IMR-90 (cell line): ENCODE measurements around the gene DSC3. TPM values are rescaled to one million over a fixed set of nuclear protein-coding genes. Genes with fewer than 3 reads are reported as not detected.

ENCODE experiments used
- ATAC-seq: fragments of 200-7000 bp; cut with Tn5 transposase; 2 replicates; pipeline ENCODE4 v1.9.1; 2020; ENCODE audit warnings: low read depth, mild to moderate bottlenecking, moderate library complexity
- BruUV-seq: library from RNA; stranded (reverse); fragments of 400-500 nt; replicated peaks from 2 replicates; lab custom pipeline; 2021; lab: Mats Ljungman, UMichigan
- CTCF ChIA-PET: fragments of 300-600 bp; formaldehyde crosslinking; extraction: SDS; loops from one replicate; lab custom pipeline; 2021; ENCODE audit warnings: antibody characterized with exemption; lab: Yijun Ruan, JAX
- POLR2A ChIA-PET: fragments of 300-600 bp; sonication (Branson Sonifier 250); formaldehyde crosslinking; loops from one replicate; lab custom pipeline; 2022; ENCODE audit warnings: antibody characterized with exemption; ENCODE audit not compliant: unreplicated experiment; lab: Charles Lee
- DNase-seq: peaks from one replicate; pipeline ENCODE4 v3.0.0; 2013
- H2AFZ ChIP-seq: replicated peaks from 2 replicates; pipeline ENCODE3; 2013; ENCODE audit warnings: low read length, mild to moderate bottlenecking; ENCODE audit not compliant: poor library complexity
- H2AK5ac ChIP-seq: 2 replicates; pipeline ENCODE4 v1.6.1; 2013; ENCODE audit warnings: low read depth, low read length, inconsistent platforms
- H2AK9ac ChIP-seq: replicated peaks from 2 replicates; pipeline ENCODE3; 2013; ENCODE audit warnings: mild to moderate bottlenecking, low read depth, low read length, moderate library complexity; ENCODE audit not compliant: poor library complexity
- H2BK120ac ChIP-seq: 2 replicates; pipeline ENCODE4 v1.6.1; 2013; ENCODE audit warnings: low read depth, low read length, inconsistent platforms
- H2BK15ac ChIP-seq: 3 replicates; pipeline ENCODE4 v1.6.1; 2013; ENCODE audit warnings: low read depth, low read length, inconsistent platforms
- H2BK20ac ChIP-seq: 2 replicates; pipeline ENCODE4 v1.6.1; 2013; ENCODE audit warnings: low read depth, mild to moderate bottlenecking, inconsistent platforms, low read length, moderate library complexity
- H2BK5ac ChIP-seq: 2 replicates; pipeline ENCODE4 v1.6.1; 2013; ENCODE audit warnings: mild to moderate bottlenecking, low read depth, low read length, inconsistent platforms; ENCODE audit not compliant: poor library complexity, severe bottlenecking
- H3K14ac ChIP-seq: replicated peaks from 2 replicates; pipeline ENCODE4 v1.6.1; 2013; ENCODE audit warnings: low read depth, low read length, inconsistent platforms
- H3K18ac ChIP-seq: 2 replicates; pipeline ENCODE4 v1.6.1; 2013; ENCODE audit warnings: low read depth, low read length, control low read depth
- H3K23ac ChIP-seq: 2 replicates; pipeline ENCODE4 v1.6.1; 2013; ENCODE audit warnings: low read depth, low read length, inconsistent platforms
- H3K27ac ChIP-seq: 2 replicates; pipeline ENCODE4 v1.5.1; 2013; ENCODE audit warnings: mild to moderate bottlenecking, control low read depth, low read length; ENCODE audit not compliant: insufficient read depth
- H3K27me3 ChIP-seq: 2 replicates; pipeline ENCODE4 v1.6.1; 2013; ENCODE audit warnings: low read length; ENCODE audit not compliant: control insufficient read depth, insufficient read depth
- H3K36me3 ChIP-seq: 2 replicates; pipeline ENCODE4 v1.6.1; 2013; ENCODE audit warnings: low read length, mixed read lengths; ENCODE audit not compliant: control insufficient read depth, insufficient read depth
- H3K4ac ChIP-seq: 2 replicates; pipeline ENCODE4 v1.6.1; 2013; ENCODE audit warnings: low read depth, low read length, inconsistent platforms
- H3K4me1 ChIP-seq: 2 replicates; pipeline ENCODE4 v1.6.1; 2013; ENCODE audit warnings: low read length, mixed read lengths; ENCODE audit not compliant: control insufficient read depth, insufficient read depth
- H3K4me2 ChIP-seq: 2 replicates; pipeline ENCODE4 v1.6.1; 2013; ENCODE audit warnings: low read depth, mild to moderate bottlenecking, control low read depth, low read length, moderate library complexity
- H3K4me3 ChIP-seq: 2 replicates; pipeline ENCODE4 v1.5.1; 2013; ENCODE audit warnings: low read depth, mild to moderate bottlenecking, control low read depth, low read length, moderate library complexity; ENCODE audit not compliant: insufficient read depth
- H3K56ac ChIP-seq: 2 replicates; pipeline ENCODE4 v1.6.1; 2013; ENCODE audit warnings: low read length, inconsistent platforms; ENCODE audit not compliant: insufficient read depth; ENCODE audit errors: extremely low read depth
- H3K79me1 ChIP-seq, 2 experiments: 2 replicates each; pipeline ENCODE4 v1.6.1; 2013; ENCODE audit warnings: low read length in 2 of 2, inconsistent platforms in 1 of 2, low read depth in 1 of 2
- H3K9ac ChIP-seq: 2 replicates; pipeline ENCODE4 v1.6.1; 2013; ENCODE audit warnings: low read depth, low read length, control low read depth
- H3K9me1 ChIP-seq: 2 replicates; pipeline ENCODE4 v1.6.1; 2013; ENCODE audit warnings: low read length, inconsistent platforms; ENCODE audit not compliant: insufficient read depth
- H3K9me3 ChIP-seq: 2 replicates; pipeline ENCODE4 v1.6.1; 2013; ENCODE audit warnings: low read length; ENCODE audit not compliant: control insufficient read depth, insufficient read depth
- H4K20me1 ChIP-seq: 2 replicates; pipeline ENCODE4 v1.6.1; 2013; ENCODE audit warnings: low read length, inconsistent platforms; ENCODE audit not compliant: insufficient read depth
- H4K5ac ChIP-seq: 2 replicates; pipeline ENCODE4 v1.6.1; 2013; ENCODE audit warnings: mild to moderate bottlenecking, low read depth, low read length, control low read depth
- H4K8ac ChIP-seq, 2 experiments: 2 replicates each; pipeline ENCODE4 v1.6.1; 2013; ENCODE audit warnings: low read depth in 2 of 2, low read length in 2 of 2, control low read depth in 1 of 2, inconsistent platforms in 1 of 2
- H4K91ac ChIP-seq: 2 replicates; pipeline ENCODE4 v1.6.1; 2013; ENCODE audit warnings: low read depth, low read length, inconsistent platforms; ENCODE audit not compliant: insufficient read depth
- MAFK ChIP-seq: IDR thresholded peaks from 2 replicates; pipeline ENCODE4 v1.6.1; 2012; ENCODE audit warnings: low read depth, low read length, improper control_type of control experiment
- MXI1 ChIP-seq: IDR thresholded peaks from 2 replicates; pipeline ENCODE4 v1.6.1; 2012; ENCODE audit warnings: low read depth, mild to moderate bottlenecking, low read length, moderate library complexity, borderline replicate concordance
- NFE2L2 ChIP-seq: fragments of 150-350 bp; IDR thresholded peaks from 2 replicates; pipeline ENCODE4 v1.6.1; 2016; ENCODE audit warnings: low read depth, mild to moderate bottlenecking, low read length
- RCOR1 ChIP-seq: IDR thresholded peaks from 2 replicates; pipeline ENCODE4 v1.6.1; 2012; ENCODE audit warnings: mild to moderate bottlenecking, low read length, improper control_type of control experiment; ENCODE audit not compliant: insufficient replicate concordance
- SMC3 ChIP-seq: fragments of 150-350 bp; IDR thresholded peaks from 2 replicates; pipeline ENCODE4 v1.6.1; 2016; ENCODE audit warnings: low read depth, mild to moderate bottlenecking, antibody characterized with exemption, low read length, moderate library complexity
- WGBS, 2 experiments: methylation state at CpG; one replicate each; pipeline versions ENCODE4 v1.1.5 to v1.1.7; 2013; ENCODE audit warnings: missing lambda C conversion rate in 2 of 2; ENCODE audit not compliant: insufficient read length in 1 of 2; ENCODE audit errors: extremely low coverage in 2 of 2; 5-methylcytosine and 5-hydroxymethylcytosine counted together
- dilution Hi-C: fragments of 300-500 bp; cut with HindIII; formaldehyde crosslinking; loops from one replicate; pipeline ENCODE4 v1.14.3; 2018; ENCODE audit warnings: low sequenced_read_pairs; ENCODE audit not compliant: unreplicated experiment
- in situ Hi-C: fragments of 300-500 bp; cut with MboI; formaldehyde crosslinking; loops from 3 replicates; pipeline ENCODE4 v1.14.3; 2019; ENCODE audit warnings: low sequenced_read_pairs, inconsistent platforms, mixed read lengths
- intact Hi-C: fragments of 100-400 bp; cut with micrococcal nuclease; formaldehyde crosslinking; loops from 2 replicates; pipeline ENCODE4 v1.10.0; 2022
- polyA plus RNA-seq, 3 experiments: library from polyadenylated mRNA; depleted of rRNA; stranded (reverse); fragments of >200 nt; gene quantifications; 2 replicates each; pipeline ENCODE4 v1.2.3, GENCODE V29; 2012; ENCODE audit warnings: low replicate concordance in 1 of 3
- total RNA-seq: library from RNA; depleted of rRNA; stranded (reverse); fragments of >200 nt; gene quantifications from 2 replicates; pipeline ENCODE4 v1.2.3, GENCODE V29; 2012
- TF ChIP-seq, protein P1 (sequence below): conservative IDR thresholded peaks from 2 replicates; pipeline ENCODE4 v1.5.1; 2012; ENCODE audit warnings: mild to moderate bottlenecking, low read depth, low read length, improper control_type of control experiment

Gene DSC3
- total and polyA plus RNA-seq, 2 of the 4 experiments (the other 2 are of a cell fraction): under 0.01 to 0.09 TPM

DNA sequence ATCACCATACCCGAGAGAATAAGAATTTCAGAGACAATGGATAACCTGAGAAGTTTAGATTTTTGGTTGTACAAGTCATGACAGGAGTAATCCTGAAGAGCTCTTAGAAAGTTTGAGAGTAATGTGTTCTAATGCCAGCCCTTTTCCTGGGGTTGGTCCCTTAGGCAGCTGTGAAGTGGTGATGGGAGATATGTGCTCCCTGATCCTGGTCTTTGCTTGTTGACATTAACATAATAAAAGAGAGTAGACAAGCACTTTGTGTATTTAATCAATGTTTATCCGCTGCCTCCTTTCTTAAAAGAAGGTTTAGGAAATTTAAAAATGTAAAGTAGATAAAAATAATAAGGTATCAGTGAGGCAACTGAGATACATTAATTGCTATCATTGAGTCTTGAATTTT lies 13.8 kb upstream of the DSC3 start:
- H3K4me2 ChIP-seq: no peak overlapping the region
- H3K4me3 ChIP-seq: no peak overlapping the region
- no peak overlapping the region for H4K8ac ChIP-seq
- H2BK15ac ChIP-seq: no peak overlapping the region
- no peak overlapping the region for H2BK20ac ChIP-seq
- H3K4me1 ChIP-seq: no peaks in the 10 kb centered on the region
- ChIA-PET CTCF (no interaction called here), POLR2A (no interaction called here)
- no peaks in the 10 kb centered on the region for H4K20me1 ChIP-seq
- no peak overlapping the region for H3K14ac ChIP-seq
- DNase-seq: no peak
- no peak overlapping the region for H2AK9ac ChIP-seq
- ATAC-seq: no peak
- H2AK5ac ChIP-seq: no peak overlapping the region
- H4K91ac ChIP-seq: no peak overlapping the region
- no peaks in the 10 kb centered on the region for H3K27me3 ChIP-seq
- H3K9me3 ChIP-seq: no peaks in the 10 kb centered on the region
- no CpG with 5 or more reads among the region's 2 CpGs for WGBS, 2 experiments
- intact Hi-C loops (no loop called here), dilution Hi-C loops (no loop called here), in situ Hi-C loops (no loop called here)
- H2AFZ ChIP-seq: no peak overlapping the region
- H4K5ac ChIP-seq: no peak overlapping the region
- no peak overlapping the region for H2BK5ac ChIP-seq
- BruUV-seq: no TSS peak
- no peak overlapping the region for H3K27ac ChIP-seq
- H2BK120ac ChIP-seq: no peak overlapping the region
- H3K23ac ChIP-seq: no peak overlapping the region
- no peak overlapping the region for H3K4ac ChIP-seq
- no peak for TF ChIP-seq SMC3
- TF ChIP-seq, protein P1, sequence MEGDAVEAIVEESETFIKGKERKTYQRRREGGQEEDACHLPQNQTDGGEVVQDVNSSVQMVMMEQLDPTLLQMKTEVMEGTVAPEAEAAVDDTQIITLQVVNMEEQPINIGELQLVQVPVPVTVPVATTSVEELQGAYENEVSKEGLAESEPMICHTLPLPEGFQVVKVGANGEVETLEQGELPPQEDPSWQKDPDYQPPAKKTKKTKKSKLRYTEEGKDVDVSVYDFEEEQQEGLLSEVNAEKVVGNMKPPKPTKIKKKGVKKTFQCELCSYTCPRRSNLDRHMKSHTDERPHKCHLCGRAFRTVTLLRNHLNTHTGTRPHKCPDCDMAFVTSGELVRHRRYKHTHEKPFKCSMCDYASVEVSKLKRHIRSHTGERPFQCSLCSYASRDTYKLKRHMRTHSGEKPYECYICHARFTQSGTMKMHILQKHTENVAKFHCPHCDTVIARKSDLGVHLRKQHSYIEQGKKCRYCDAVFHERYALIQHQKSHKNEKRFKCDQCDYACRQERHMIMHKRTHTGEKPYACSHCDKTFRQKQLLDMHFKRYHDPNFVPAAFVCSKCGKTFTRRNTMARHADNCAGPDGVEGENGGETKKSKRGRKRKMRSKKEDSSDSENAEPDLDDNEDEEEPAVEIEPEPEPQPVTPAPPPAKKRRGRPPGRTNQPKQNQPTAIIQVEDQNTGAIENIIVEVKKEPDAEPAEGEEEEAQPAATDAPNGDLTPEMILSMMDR: no peak
- no peak for TF ChIP-seq RCOR1
- no peak for TF ChIP-seq NFE2L2
- no peak for TF ChIP-seq MAFK
- TF ChIP-seq MXI1: no peak
- H3K56ac ChIP-seq: no peak overlapping the region
- H3K9me1 ChIP-seq: no peaks in the 10 kb centered on the region
- no peaks in the 10 kb centered on the region for H3K79me1 ChIP-seq
- H3K9ac ChIP-seq: no peak overlapping the region
- H3K18ac ChIP-seq: no peak overlapping the region
- H3K36me3 ChIP-seq: no peaks in the 10 kb centered on the region
